GM12864 (cell line): ENCODE data around the gene ID2.
A peak's percentile ranks its signal among the peaks of the same experiment; 100 is the strongest.

ENCODE experiments used
- DNase-seq: peaks from one replicate; pipeline ENCODE4 v3.0.0-alpha.2; 2011; ENCODE audit warnings: low read depth
- H3K4me3 ChIP-seq: 2 replicates; pipeline ENCODE4 v1.5.1; 2011; ENCODE audit warnings: mild to moderate bottlenecking, low read depth, low read length, control low read depth
- CTCF ChIP-seq: IDR thresholded peaks from 2 replicates; pipeline ENCODE4 v1.5.1; 2011; ENCODE audit warnings: low read depth, mild to moderate bottlenecking, moderate library complexity, low read length, control low read depth, inconsistent platforms; ENCODE audit errors: missing control alignments

The ID2 gene, protein sequence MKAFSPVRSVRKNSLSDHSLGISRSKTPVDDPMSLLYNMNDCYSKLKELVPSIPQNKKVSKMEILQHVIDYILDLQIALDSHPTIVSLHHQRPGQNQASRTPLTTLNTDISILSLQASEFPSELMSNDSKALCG

GRCh38 chr2:8681786-8682692 lies at the start of gene ID2:
TSS of gene ID2 (plus strand) at chr2:8682056. CDS start at chr2:8682166, 110 bp downstream.
- no peak for TF ChIP-seq CTCF
- DNase-seq = peak; percentile 92

GRCh38 chr2:8632755-8633154 lies 49.1 kb upstream of the ID2 start:
- TF ChIP-seq CTCF = no peak
- H3K4me3 ChIP-seq = no peak overlapping the region
- DNase-seq = no peak

More at GRCh38 chr2:8681786-8682692, at the start of gene ID2:
- peak within 1 kb of the TSS; percentile 61 for H3K4me3 ChIP-seq

GRCh38 chr2:8633186-8633734 lies 48.6 kb upstream of the ID2 start:
- TF ChIP-seq CTCF = no peak
- H3K4me3 ChIP-seq = no peak overlapping the region
- no peak for DNase-seq

GRCh38 chr2:8633735-8634313 lies 48.0 kb upstream of the ID2 start:
- DNase-seq = no peak
- TF ChIP-seq CTCF = no peak
- no peak overlapping the region for H3K4me3 ChIP-seq

- no peak overlapping the region for H3K4me3 ChIP-seq
- no peak for TF ChIP-seq CTCF
- no peak for DNase-seq
Observed at GRCh38 chr2:8634466-8635172, 47.2 kb upstream of the ID2 start.

- DNase-seq = no peak
- no peak for TF ChIP-seq CTCF
- no peak overlapping the region for H3K4me3 ChIP-seq
Observed at GRCh38 chr2:8636041-8636491, 45.8 kb upstream of the ID2 start.
